Cardiac fibroblast (primary cell): Measurements from ENCODE around the gene DZIP3.

Experiments
- DNase-seq, 2 donors: peaks; one replicate each; pipeline versions ENCODE4 v3.0.0 to v3.0.0-alpha.2; 2010; ENCODE audit warnings: low read depth in 2 of 2
- H3K4me3 ChIP-seq, 2 donors: replicated peaks in 1 of 2; 1 replicate in 1 of 2; 2 replicates in 1 of 2; pipeline ENCODE4 v1.5.1; 2011; ENCODE audit warnings: low read depth in 2 of 2, low read length in 2 of 2, mild to moderate bottlenecking in 2 of 2, moderate library complexity in 1 of 2
- TF ChIP-seq, protein P1 (sequence below): IDR thresholded peaks from one replicate; pipeline ENCODE4 v1.5.1; 2011; ENCODE audit warnings: low read depth, mild to moderate bottlenecking, low read length, inconsistent platforms

The DZIP3 gene

DNA sequence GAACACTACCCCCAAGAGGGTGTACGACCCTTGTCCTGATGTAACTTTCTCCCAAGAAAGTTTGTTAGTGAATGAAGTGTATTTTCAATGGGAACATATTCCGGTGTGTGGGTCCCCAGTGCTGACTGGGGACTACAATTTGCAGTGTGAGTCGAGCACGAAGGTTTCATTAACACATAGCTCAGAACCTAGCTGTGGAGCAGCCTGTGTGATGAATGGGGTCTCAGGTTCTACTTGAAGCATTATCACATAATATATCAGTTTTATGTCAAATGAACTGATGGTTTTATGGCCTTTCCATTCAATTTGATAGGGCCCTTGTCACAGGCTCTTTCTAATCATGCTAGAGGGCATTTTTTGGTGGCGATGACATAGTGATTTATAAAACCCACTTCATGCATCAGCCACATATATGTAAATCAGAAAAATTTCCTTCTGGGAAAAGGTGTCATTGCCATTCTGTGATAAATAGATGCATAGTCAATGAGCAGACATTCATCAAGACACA, 123.5 kb downstream of the DZIP3 start:
- DNase-seq: no peak
- H3K4me3 ChIP-seq: no peak overlapping the region
- TF ChIP-seq, protein P1, sequence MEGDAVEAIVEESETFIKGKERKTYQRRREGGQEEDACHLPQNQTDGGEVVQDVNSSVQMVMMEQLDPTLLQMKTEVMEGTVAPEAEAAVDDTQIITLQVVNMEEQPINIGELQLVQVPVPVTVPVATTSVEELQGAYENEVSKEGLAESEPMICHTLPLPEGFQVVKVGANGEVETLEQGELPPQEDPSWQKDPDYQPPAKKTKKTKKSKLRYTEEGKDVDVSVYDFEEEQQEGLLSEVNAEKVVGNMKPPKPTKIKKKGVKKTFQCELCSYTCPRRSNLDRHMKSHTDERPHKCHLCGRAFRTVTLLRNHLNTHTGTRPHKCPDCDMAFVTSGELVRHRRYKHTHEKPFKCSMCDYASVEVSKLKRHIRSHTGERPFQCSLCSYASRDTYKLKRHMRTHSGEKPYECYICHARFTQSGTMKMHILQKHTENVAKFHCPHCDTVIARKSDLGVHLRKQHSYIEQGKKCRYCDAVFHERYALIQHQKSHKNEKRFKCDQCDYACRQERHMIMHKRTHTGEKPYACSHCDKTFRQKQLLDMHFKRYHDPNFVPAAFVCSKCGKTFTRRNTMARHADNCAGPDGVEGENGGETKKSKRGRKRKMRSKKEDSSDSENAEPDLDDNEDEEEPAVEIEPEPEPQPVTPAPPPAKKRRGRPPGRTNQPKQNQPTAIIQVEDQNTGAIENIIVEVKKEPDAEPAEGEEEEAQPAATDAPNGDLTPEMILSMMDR: no peak

- H3K4me3 ChIP-seq: no peak overlapping the region
- no peak for DNase-seq
- TF ChIP-seq, protein P1: no peak
Measured at GRCh38 chr3:108713816-108714215, 124.3 kb downstream of the DZIP3 start.

DNA sequence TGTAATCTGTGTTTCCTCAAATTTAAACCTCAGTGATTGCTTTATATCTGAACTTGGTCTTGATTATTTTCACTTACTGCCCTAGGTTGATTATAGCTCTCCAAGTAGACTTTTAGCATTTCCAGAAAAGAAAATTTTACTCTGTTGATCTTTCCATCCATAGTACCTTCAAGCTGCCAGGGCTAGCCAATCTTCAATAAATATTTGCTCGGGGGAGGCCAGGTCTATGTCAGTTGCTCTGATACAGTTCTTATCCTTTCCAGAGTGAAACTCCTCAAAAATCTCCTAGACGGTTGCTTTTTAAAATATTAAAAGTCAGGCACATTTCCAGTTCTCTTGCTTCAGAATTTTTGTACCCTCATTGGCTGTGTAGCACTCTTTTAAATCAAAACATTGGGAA, 128.9 kb downstream of the DZIP3 start:
- no peak overlapping the region for H3K4me3 ChIP-seq
- TF ChIP-seq, protein P1: no peak
- DNase-seq: no peak

DNA sequence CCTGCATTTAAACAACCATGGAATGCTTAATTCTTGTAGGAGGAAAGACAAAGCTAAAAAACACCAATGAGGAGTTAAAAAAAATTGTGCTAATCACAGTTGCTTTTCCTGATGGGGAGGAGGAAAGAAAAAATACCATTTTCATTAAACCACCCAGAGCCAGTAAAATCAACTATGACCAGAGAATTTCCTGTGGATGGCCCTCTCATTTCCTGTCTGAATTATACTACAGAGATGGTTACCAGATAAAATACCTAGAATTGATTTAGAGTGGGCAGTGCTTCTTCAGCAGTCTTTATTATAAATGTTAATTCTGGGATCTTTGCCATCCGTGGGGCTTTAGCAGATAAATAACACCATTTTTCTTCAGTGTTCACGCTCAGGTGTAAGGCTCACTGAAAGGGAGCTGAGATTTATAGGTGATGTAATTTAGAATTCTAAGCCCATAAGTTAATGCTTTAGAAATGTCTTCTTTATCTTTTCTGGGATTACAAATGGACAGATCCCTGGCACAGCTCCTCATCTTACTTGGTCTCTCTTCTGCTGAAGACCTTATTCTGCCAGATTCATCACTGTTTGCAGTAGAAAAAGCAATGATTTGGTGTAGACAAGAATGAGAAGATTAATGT, 129.8 kb downstream of the DZIP3 start:
- TF ChIP-seq, protein P1: no peak
- H3K4me3 ChIP-seq: no peak overlapping the region
- no peak for DNase-seq

- TF ChIP-seq, protein P1: no peak
- H3K4me3 ChIP-seq: no peak overlapping the region
- DNase-seq: no peak
Measured at GRCh38 chr3:108722724-108723123, 133.2 kb downstream of the DZIP3 start.

GRCh38 chr3:108724101-108724500, 134.6 kb downstream of the DZIP3 start:
- TF ChIP-seq, protein P1: no peak
- no peak for DNase-seq
- no peak overlapping the region for H3K4me3 ChIP-seq

DNA sequence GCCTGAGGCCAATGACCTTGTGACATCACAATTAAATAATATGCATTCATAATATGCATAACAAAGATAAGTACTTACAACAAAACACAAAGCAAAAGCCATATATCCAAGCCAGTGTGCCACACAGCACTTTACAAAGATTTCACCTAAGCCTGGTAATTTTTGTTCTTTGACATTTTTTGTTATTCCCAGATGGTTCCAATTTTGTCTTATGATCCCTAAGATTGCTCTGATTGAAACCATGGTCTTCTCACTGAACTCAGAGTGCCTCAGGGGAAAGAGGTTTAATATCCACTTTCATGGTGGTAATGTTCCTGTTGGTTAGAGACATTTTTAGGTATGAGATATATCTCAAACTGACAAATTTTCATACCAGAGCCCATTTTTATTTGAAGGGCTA, 138.6 kb downstream of the DZIP3 start:
- no peak overlapping the region for H3K4me3 ChIP-seq
- DNase-seq: no peak
- TF ChIP-seq, protein P1: no peak
